GM18858 (cell line): ENCODE results near the gene SLC34A1.

Source experiments
- ATAC-seq: cut with Tn5 transposase; IDR thresholded peaks from one replicate; pipeline ENCODE4 v1.9.1; 2021; ENCODE audit not compliant: unreplicated experiment

SLC34A1 gene

DNA sequence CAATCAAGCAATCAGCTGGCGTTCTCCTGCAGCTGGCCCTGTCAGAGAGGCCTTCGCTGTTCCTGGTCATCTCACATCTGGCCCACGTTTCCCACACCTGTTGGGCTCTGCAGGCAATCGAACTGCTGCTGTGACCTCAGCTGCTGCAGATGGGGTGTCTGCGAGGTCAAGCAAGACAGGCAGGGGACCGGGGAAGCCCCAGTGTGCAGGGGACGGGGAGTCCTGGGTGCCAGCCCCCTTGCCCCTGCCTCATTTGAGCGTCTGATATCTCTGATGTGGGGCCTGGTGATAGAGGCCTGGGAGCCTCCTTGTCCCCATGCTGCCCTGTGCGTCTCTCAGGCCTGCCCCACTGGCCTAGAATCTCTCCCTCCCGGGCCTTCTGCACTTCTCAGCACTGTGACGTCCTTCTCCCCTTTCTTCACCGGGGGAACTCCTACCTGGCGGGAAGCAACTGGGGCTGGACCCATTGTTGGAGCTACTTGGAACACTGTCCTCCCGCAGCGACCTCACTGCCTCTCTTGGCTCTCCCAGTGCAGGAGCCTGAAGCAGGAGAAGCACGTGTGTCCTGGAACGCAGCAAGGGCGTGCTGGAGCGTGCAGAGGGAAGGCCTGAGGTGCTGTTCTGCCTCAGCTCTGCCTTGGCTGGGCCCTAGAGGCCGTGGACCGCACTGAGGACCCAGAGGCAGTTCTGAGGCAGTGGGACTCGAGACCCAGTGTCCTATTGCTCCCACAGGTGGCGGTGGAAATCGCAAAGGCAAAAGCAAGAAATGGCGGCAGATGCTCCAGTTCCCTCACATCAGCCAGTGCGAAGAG lies 46.1 kb downstream of the SLC34A1 start:
- ATAC-seq: no peak

DNA sequence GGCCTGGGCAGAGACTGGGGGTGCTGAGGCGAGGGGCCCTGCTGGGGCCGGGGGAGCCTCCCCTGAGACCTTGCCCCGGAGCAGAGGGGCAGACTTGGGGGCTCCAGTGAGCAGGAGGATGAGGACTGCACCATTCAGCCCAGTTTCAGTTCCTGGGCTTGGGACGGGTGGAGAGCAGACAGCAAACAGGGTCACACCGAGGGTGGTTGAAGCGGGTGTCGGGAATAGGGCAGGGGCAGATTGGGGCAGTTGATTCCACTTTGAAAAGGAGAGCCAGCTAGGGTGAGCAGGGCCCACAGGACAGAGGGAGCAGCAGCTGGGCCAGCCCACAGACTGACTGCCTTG lies 46.7 kb downstream of the SLC34A1 start:
- no peak for ATAC-seq

DNA sequence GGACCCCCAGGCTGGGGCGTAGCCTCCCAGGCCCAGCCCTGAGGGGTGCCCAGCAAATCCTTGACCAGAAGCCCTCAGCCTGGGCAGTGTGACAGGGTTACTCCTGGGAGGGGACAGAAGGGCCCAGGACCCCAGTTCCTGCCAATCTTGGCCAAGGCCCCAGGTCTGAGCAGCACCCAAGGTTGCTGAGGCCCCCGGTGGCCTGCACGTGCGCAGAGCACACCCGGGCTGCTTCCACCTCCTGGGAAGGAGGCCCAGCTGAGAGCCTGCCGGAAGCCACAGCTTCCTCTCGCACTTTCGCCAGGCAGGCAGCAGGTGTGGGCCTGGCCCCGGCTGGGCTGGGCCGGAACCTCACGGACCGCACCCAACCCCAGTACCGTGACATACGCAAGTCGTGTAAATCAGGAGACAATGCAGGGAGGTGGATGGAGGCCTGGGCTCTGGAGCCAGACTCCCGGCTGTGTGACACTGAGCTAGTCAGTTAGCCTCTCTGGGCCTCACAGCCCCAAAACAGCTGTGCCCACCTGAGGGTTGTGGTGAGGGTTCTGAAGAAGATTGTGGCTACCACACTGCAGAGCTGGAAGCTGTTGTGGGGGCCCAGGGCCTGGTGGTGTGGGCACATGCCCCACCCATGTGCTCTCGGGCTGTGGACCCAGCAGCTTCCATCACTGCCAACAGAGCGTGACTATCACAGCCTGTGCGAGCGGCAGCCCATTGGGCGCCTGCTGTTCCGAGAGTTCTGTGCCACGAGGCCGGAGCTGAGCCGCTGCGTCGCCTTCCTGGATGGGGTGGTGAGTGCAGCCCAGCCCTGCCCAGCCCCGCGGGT lies 47.3 kb downstream of the SLC34A1 start:
- peak; percentile 31 for ATAC-seq

DNA sequence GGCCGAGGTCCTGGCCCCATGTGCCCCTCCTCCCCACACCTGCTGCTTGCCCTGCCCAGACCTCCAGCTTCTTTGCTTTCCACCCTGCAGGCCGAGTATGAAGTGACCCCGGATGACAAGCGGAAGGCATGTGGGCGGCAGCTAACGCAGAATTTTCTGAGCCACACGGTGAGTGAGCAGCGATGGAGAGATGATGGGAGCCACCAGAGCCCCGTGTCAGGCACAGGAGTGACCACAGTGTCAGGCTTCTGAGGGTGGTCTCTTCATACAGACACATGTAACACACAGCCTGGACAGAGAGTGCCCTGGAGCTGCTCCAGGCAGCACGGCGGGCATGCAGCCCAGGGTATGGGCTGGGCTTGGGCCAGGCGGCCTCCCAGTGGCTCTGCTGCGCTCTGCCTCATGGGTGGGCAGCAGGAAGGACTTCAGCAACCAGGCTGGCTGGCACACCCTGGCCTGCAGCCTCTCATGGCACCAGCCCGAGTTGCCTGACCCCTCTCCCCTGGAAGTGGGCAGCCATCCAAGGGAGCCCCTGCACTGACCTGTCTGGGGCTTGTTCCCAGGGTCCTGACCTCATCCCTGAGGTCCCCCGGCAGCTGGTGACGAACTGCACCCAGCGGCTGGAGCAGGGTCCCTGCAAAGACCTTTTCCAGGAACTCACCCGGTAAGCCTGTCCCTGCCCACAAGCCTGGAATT lies 48.1 kb downstream of the SLC34A1 start:
- no peak for ATAC-seq

DNA sequence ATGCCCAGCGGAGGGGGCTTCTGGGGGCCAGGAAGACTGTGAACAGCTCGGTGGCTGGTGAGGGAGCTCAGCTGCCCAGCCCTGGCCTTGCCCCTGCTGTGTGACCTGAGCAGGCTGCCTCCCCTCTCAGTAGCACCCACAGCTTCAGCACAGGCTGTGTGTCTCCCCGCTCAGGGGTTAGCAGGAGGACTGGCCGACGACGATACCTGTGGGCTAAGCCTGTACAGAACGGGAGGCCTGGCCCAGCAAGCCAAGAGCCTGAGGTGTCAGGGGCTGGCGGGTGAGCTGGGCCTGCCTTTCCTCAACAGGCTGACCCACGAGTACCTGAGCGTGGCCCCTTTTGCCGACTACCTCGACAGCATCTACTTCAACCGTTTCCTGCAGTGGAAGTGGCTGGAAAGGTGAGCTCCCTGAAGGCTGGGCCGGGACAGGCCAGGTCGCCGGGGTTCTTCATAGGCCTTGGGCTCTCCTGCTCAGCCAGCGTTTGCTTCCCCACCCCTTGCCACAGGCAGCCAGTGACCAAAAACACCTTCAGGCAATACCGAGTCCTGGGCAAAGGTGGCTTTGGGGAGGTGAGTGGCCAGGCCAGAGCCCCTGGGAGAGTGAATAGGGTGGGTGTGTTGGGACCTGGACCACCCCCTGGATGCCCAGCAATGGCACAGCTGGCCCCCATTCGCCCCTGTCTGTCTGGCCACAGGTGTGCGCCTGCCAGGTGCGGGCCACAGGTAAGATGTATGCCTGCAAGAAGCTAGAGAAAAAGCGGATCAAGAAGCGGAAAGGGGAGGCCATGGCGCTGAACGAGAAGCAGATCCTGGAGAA lies 48.8 kb downstream of the SLC34A1 start:
- ATAC-seq: no peak

DNA sequence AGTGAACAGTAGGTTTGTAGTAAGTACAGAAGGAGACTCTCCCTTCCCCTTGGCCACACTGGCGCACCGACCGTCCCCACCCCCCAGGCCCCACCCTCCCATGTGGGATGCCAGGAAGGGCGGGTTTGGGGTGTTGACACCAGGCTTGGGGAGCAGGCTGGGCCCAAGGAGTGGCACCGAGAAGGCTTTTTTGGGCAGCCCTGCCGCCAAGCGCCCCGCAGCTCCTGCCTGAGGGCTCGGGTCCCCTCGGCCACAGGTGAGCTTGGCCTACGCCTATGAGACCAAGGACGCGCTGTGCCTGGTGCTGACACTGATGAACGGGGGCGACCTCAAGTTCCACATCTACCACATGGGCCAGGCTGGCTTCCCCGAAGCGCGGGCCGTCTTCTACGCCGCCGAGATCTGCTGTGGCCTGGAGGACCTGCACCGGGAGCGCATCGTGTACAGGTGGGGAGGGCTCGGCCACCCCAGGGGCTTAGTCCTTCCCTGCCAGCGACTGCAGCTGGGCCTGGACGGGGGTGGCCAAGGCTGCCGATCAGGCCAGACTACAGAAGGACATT lies 49.5 kb downstream of the SLC34A1 start:
- ATAC-seq: no peak

DNA sequence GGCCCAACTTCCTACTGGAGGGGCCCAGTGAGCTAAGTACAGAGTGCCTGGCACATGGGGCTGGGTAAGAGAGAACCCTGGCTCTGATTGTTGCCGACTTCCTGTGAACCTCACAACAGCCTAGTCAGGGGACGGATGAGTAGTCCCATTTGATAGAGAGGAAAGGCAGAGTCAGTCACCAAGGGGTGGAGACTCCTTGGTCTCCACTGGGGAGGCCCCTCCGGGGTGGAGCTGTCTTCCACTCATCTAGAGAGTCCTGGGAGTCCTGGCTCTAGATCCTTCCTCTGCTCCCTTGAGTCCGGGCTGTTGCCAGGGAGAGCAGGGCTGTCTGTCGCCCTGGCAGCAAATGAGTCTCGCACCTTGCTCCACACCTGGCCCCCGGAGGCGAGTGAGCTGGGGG lies 50.2 kb downstream of the SLC34A1 start:
- ATAC-seq: no peak

DNA sequence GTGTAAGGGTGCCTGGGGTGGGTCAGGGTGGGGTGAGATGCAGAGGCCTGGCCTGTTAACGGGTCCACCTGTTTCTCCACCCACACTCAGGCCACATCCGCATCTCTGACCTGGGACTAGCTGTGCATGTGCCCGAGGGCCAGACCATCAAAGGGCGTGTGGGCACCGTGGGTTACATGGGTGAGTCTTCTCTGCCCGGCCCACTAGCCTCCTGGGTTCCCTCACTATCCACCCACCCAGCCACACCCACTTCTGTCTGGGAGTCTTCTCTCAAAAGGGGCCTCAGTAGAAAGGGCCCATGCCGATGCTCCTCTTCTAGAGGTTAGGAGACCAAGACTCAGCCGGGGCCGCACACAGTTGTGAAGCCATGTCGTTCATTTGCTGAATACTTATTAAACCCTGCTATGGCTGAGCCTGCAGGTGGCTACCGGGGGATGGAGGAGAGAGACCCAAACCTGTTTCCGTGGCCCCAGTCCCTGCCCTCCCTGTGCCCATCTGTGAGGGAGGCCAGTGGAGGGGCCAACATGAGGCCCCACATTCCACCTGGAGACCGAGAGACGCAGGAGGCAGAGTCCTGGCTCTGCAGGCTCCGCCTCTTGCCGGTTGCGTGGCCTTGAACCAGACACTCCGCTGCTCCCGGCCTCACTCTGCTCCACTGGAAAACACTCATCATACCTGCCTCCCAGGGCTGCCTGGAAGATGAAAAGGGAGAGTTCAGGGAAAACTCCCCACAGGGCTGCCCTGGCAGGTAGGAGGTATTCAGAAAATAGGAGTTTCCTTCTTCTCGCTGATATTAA lies 50.9 kb downstream of the SLC34A1 start:
- ATAC-seq: no peak

DNA sequence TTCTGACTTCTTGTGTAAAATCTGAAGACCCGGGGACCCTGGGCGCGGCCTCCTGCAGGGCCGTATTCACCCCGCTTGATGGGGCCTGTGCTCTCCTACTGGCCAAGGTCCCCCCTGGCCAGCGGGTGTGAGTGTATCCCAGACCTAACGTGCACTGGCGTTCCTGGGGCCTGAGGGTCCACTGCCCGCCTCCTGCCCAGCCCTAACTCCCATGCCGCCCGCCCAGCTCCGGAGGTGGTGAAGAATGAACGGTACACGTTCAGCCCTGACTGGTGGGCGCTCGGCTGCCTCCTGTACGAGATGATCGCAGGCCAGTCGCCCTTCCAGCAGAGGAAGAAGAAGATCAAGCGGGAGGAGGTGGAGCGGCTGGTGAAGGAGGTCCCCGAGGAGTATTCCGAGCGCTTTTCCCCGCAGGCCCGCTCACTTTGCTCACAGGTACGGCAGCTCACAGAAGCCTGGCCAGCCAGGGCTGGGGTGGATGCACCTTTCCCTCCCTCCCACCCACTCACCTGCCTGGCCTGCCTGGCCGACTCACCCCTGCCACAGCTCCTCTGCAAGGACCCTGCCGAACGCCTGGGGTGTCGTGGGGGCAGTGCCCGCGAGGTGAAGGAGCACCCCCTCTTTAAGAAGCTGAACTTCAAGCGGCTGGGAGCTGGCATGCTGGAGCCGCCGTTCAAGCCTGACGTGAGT lies 51.8 kb downstream of the SLC34A1 start:
- no peak for ATAC-seq

DNA sequence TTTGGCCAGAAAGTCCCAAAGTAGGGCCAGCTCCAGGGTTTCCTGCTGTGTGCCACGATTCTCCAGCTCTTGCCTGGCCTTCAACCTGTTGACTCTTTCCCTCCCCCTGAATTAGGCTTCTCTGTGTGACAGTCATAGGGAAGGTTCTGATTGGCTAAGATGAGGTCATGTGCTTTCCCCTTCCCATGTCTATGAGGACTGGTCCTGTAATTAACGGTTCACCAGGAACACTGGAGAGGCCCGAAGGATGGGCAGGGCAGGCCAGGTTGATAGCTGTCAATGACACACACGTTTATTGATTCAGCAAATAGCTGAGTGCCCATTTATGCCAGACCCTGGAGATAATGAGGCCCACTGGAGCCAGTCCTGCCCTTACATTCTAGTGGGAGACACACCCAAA lies 53.4 kb downstream of the SLC34A1 start:
- ATAC-seq: no peak

DNA sequence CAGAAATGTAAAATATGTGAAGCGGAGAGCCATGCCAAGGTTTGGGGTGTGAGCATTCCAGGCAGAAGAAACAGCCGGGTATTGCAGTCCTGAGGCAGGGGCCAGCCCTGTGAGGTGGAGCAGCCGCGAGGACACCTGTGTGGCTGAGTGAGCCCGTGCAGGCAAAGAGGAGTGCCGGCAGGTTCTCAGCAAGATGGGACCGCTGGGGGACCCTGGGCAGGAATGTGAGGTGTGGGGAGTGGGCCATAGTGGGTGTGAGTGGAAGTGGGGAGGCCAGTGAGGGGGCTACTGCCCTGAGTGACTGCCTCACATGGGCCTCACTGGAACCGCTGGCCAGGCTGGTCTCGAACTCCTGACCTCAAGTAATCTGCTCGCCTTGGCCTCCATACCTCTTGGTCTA lies 54.2 kb downstream of the SLC34A1 start:
- no peak for ATAC-seq

DNA sequence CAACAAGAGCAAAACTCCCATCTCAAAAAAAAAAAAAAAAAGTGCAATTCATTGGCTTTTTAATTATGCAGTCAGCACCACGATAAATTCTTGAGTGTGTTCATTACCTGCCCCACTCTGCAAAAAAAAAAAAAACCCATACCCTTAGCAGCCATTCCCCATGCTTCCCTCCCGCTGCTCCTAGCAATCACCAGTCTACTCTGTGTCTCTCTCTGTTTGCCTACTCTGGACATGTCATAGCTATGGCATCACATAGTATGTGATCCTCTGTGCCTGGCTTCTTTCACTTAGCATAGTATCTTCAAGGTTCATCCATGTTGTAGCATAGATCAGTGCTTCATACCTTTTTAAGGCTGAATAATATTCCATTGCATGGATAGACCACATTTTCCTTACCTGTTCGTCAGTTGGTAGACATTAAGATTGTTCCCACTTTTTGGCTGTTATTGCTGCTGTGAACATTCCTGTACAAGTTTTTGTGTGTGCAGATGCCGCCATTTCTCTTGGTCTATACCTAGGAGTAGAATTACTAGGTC lies 55.4 kb downstream of the SLC34A1 start:
- no peak for ATAC-seq

DNA sequence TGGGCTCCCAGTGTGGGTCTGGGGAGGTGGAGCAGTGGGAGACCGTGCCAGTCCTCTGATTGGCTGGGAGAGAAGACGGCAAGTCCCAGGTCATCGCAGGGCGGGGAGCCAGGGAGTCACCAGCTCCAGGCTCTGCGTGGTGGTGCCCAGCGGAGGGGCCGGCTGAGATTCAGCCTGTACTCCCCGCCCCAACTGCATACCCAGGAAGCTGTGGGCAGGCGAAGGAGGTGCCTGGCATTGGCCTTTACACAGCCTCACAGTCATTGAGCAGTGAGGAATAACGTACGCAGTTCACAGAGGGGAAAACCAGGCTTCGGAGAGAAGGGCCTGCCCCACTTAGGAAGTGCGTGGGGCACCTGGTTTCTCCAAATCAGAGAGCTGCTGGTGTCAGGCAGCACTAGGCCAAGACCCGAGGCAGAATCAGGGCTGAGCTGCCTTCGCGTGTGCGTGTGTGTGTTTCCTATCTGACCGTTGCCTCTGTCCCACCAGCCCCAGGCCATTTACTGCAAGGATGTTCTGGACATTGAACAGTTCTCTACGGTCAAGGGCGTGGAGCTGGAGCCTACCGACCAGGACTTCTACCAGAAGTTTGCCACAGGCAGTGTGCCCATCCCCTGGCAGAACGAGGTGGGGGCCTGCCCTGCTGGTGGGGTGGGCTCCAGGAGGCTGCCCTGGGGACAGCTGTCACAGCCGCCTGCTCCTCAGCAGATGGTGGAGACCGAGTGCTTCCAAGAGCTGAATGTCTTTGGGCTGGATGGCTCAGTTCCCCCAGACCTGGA lies 56.2 kb downstream of the SLC34A1 start:
- no peak for ATAC-seq

DNA sequence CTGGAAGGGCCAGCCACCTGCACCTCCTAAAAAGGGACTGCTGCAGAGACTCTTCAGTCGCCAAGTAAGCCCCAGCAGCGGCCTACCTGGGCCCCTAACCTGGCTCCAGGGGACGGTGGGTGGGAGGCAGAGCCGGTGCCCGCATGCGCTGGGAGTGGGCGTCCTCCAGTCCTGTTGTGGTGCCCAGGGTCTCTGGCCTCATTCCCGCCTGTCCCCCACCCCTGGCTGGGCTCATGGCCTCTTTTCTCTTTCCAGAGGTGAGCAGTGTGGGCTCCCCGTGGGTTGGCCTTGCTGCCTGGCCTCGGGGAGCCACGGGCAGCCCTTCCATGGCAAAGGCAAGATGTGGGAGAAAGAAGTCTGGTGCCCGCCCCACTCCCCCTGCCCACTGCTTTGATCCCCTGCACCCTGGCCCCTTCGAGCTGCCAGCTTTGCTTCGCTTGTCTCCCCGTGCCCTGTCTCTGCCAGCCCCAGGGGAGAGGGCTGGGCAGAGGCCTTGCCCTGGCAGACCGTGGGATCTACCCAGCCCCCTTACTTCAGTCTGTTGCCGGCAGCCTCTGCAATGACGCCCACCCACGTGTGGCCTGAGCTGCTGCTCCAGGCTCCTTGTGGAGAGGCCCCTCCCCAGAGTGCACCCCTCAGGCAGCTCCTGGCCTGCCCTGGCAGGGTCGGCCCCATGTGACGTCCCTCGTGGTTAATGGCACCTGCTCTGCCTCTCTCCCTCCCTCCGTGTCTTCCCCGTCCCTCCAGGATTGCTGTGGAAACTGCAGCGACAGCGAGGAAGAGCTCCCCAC lies 57.0 kb downstream of the SLC34A1 start:
- ATAC-seq: no peak

DNA sequence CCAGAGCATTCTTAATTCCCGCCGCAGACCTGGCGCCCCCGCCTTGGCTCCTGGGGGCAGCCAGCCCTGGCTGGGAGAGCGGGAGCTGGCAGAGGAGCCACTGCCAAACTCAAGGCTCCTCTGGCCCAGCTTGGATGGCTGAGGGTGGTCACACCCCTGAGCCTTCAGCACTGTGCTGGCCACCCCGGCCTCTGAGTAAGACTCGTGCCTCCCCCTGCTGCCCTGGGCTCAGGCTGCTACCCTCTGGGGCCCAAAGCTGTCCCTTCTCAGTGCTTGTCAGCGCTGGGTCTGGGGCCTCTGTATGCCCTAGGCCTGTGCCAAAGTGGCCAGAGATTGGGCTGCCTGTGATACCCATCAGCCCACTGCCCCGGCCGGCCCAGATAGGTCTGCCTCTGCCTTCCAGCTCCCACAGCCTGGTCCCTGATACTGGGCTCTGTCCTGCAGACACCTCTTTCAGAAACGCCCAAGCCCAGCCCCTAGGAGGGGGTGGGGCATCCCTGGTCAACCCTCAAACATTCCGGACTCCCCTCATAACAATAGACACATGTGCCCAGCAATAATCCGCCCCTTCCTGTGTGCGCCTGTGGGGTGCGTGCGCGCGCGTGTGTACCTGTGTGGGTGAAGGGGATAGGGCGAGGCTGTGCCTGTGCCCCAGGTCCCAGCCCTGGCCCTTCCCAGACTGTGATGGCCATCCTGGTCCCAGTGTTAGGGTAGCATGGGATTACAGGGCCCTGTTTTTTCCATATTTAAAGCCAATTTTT lies 58.0 kb downstream of the SLC34A1 start:
- no peak for ATAC-seq

DNA sequence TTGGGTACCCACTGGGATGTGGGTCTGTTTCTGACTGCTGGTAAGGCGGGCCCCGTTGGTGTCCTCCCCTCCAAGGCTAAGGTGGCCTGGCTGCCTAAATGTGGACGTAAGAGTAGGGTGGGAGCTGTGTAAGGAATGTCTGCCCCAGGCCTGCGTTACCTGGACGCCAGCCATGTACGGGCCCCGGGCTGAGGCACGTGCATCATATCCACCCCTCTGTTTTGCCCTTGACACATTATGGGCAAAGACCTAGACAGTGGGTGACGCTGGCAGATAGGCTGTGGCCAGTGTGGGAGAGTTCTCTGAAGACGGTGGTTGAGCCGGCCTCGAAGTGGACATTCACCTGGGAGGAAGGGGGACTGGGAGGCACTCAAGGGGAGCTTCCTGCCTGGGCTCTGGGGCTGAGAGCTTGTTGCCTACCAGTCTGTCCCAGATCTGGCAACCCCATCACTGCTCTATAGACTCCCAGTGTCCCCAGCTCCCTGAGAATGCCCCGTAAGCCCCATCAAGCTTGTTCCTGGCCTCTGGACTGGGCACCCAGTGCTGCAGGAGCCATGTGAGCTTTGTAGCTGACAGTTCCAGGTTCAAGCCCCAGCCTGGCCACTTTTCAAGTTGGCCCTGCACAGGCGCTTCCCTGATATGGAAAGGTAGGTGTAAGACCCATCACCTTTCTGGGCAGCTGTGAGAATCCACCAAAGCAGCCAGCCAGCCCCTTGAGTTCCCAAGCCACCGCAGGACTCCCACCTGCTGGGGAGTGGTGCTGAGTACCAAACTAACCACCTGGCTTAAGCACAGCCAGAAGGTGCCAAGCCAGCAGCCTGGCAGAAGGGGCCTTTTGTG lies 59.1 kb downstream of the SLC34A1 start:
- ATAC-seq: no peak
